Measurements from ENCODE around the gene NEK1.

NEK1 gene

GRCh38 chr4:169376421-169376820 lies 236.0 kb downstream of the NEK1 start:
- no peaks in the 10 kb centered on the region for H3K4me1 ChIP-seq (ENCODE audit: low read length)

GRCh38 chr4:169372791-169373190 lies 239.6 kb downstream of the NEK1 start:
- Histone ChIP-seq H3K9ac (ENCODE audit: low read length) (no peak overlapping the region), H2AFZ (ENCODE audit: low read depth, low read length) (no peak overlapping the region), H3K27ac (ENCODE audit: low read length) (no peak overlapping the region), H3K4me2 (ENCODE audit: low read length) (no peak overlapping the region), H3K36me3 (replicated peaks; ENCODE audit: low read depth, low read length) (peaks cover 9% of the 10 kb centered on the region), H3K4me1 (ENCODE audit: low read length) (peaks cover 10% of the 10 kb centered on the region), H3K9me3 (ENCODE audit: insufficient read depth, low read length) (peaks cover 16% of the 10 kb centered on the region), H3K79me2 (ENCODE audit: low read length) (no peaks in the 10 kb centered on the region), H4K20me1 (ENCODE audit: insufficient read depth, low read length) (no peaks in the 10 kb centered on the region), H3K4me3 (ENCODE audit: low read length) (no peak overlapping the region), H3K27me3 (ENCODE audit: low read depth, low read length) (no peaks in the 10 kb centered on the region)
- TF ChIP-seq CTCF (IDR thresholded peaks at IDR 0.05; ENCODE audit: low read depth, low read length), result no peak
- TF ChIP-seq EZH2phosphoT487 (IDR thresholded peaks at IDR 0.05; ENCODE audit: low read depth), result no peak

More at GRCh38 chr4:169376421-169376820, 236.0 kb downstream of the NEK1 start:
- peaks cover 17% of the 10 kb centered on the region for H3K9me3 ChIP-seq (ENCODE audit: insufficient read depth, low read length)
- H2AFZ ChIP-seq (ENCODE audit: low read depth, low read length), result no peak overlapping the region
- no peak overlapping the region for H3K4me3 ChIP-seq (ENCODE audit: low read length)
- H4K20me1 ChIP-seq (ENCODE audit: insufficient read depth, low read length), result no peaks in the 10 kb centered on the region
- H3K27ac ChIP-seq (ENCODE audit: low read length), result no peak overlapping the region
- H3K27me3 ChIP-seq (ENCODE audit: low read depth, low read length), result no peaks in the 10 kb centered on the region
- no peaks in the 10 kb centered on the region for H3K79me2 ChIP-seq (ENCODE audit: low read length)
- H3K4me2 ChIP-seq (ENCODE audit: low read length), result no peak overlapping the region
- peaks cover 9% of the 10 kb centered on the region for H3K36me3 ChIP-seq (replicated peaks; ENCODE audit: low read depth, low read length)
- TF ChIP-seq EZH2phosphoT487 (IDR thresholded peaks at IDR 0.05; ENCODE audit: low read depth) (no peak), CTCF (IDR thresholded peaks at IDR 0.05; ENCODE audit: low read depth, low read length) (no peak)
- H3K9ac ChIP-seq (ENCODE audit: low read length), result no peak overlapping the region

- Histone ChIP-seq H3K4me1 (ENCODE audit: low read length) (peaks cover 15% of the 10 kb centered on the region), H3K9ac (ENCODE audit: low read length) (no peak overlapping the region), H2AFZ (ENCODE audit: low read depth, low read length) (peak overlapping the region; percentile 53; the same call in 1 of the 2 replicates), H3K4me2 (ENCODE audit: low read length) (peak overlapping the region; percentile 25; the same call in 1 of the 2 replicates), H3K9me3 (ENCODE audit: insufficient read depth, low read length) (peaks cover 14% of the 10 kb centered on the region; the same call in 1 of the 2 replicates), H3K79me2 (ENCODE audit: low read length) (no peaks in the 10 kb centered on the region), H3K27me3 (ENCODE audit: low read depth, low read length) (no peaks in the 10 kb centered on the region), H3K4me3 (ENCODE audit: low read length) (no peak overlapping the region), H4K20me1 (ENCODE audit: insufficient read depth, low read length) (no peaks in the 10 kb centered on the region), H3K36me3 (replicated peaks; ENCODE audit: low read depth, low read length) (peaks cover 5% of the 10 kb centered on the region), H3K27ac (ENCODE audit: low read length) (no peak overlapping the region)
- no peak for TF ChIP-seq EZH2phosphoT487 (IDR thresholded peaks at IDR 0.05; ENCODE audit: low read depth)
- TF ChIP-seq CTCF (IDR thresholded peaks at IDR 0.05; ENCODE audit: low read depth, low read length), result peak; percentile 71
Observed at GRCh38 chr4:169369634-169370033, 242.7 kb downstream of the NEK1 start.

- H3K27ac ChIP-seq (ENCODE audit: low read length), result no peak overlapping the region
- peaks cover 5% of the 10 kb centered on the region for H3K36me3 ChIP-seq (replicated peaks; ENCODE audit: low read depth, low read length)
- H3K9me3 ChIP-seq (ENCODE audit: insufficient read depth, low read length), result peaks cover 14% of the 10 kb centered on the region; the same call in 1 of the 2 replicates
- no peaks in the 10 kb centered on the region for H3K79me2 ChIP-seq (ENCODE audit: low read length)
- no peak for TF ChIP-seq EZH2phosphoT487 (IDR thresholded peaks at IDR 0.05; ENCODE audit: low read depth)
- no peak for TF ChIP-seq CTCF (IDR thresholded peaks at IDR 0.05; ENCODE audit: low read depth, low read length)
- H3K4me1 ChIP-seq (ENCODE audit: low read length), result peaks cover 25% of the 10 kb centered on the region
- no peak overlapping the region for H3K4me3 ChIP-seq (ENCODE audit: low read length)
- no peak overlapping the region for H2AFZ ChIP-seq (ENCODE audit: low read depth, low read length)
- no peak overlapping the region for H3K9ac ChIP-seq (ENCODE audit: low read length)
- H4K20me1 ChIP-seq (ENCODE audit: insufficient read depth, low read length), result no peaks in the 10 kb centered on the region
- no peaks in the 10 kb centered on the region for H3K27me3 ChIP-seq (ENCODE audit: low read depth, low read length)
- H3K4me2 ChIP-seq (ENCODE audit: low read length), result no peak overlapping the region
Observed at GRCh38 chr4:169367826-169368225, 244.6 kb downstream of the NEK1 start.
